K562 (cell line): Measurements from ENCODE around the gene PCDH1. TPM values are rescaled to one million over a fixed set of nuclear protein-coding genes. Genes with fewer than 3 reads are reported as not detected.

Experiments
- DDX20 ChIP-seq: fragments of 450-650 bp; IDR thresholded peaks from 2 replicates; pipeline ENCODE4 v1.6.1; 2016; ENCODE audit warnings: missing genetic modification characterization, low read depth, mild to moderate bottlenecking, missing compliant biosample characterization, moderate library complexity
- HDAC6 ChIP-seq: IDR thresholded peaks from 2 replicates; pipeline ENCODE4 v1.6.1; 2012; ENCODE audit warnings: low read depth, mild to moderate bottlenecking, control low read depth, inconsistent platforms, low read length, moderate library complexity
- MAFK ChIP-seq: IDR thresholded peaks from 2 replicates; pipeline ENCODE4 v1.6.1; 2011; ENCODE audit warnings: low read length, improper control_type of control experiment
- MLX ChIP-seq, 2 experiments: fragments of 450-650 bp in 1 of 2; sonication (generic) in 1 of 2; formaldehyde crosslinking; conservative IDR thresholded peaks; 2 replicates each; pipeline versions ENCODE4 v1.4.0 to v1.8.1; 2020 to 2022; ENCODE audit warnings: mild to moderate bottlenecking in 1 of 2, missing genetic modification reagents in 1 of 2
- REST ChIP-seq, 2 experiments: fragments of 450-650 bp; formaldehyde crosslinking in 1 of 2; IDR thresholded peaks; 2 replicates each; pipeline versions ENCODE4 v1.4.0 to v1.6.1; 2014 to 2020; ENCODE audit warnings: mild to moderate bottlenecking in 2 of 2, borderline replicate concordance in 1 of 2, low read depth in 1 of 2
- SMAD2 ChIP-seq: fragments of 150-350 bp; IDR thresholded peaks from 2 replicates; pipeline ENCODE4 v1.6.1; 2014; ENCODE audit warnings: low read depth, mild to moderate bottlenecking, low read length
- SMARCA5 ChIP-seq: fragments of 450-650 bp; IDR thresholded peaks from 2 replicates; pipeline ENCODE4 v1.6.1; 2016
- TCF7L2 ChIP-seq: fragments of 150-350 bp; IDR thresholded peaks from 2 replicates; pipeline ENCODE4 v1.6.1; 2016; ENCODE audit warnings: low read depth, mild to moderate bottlenecking, low read length, moderate library complexity
- polyA plus RNA-seq, 8 experiments: library from polyadenylated mRNA; depleted of rRNA in 4 of 8; stranded (reverse) in 5 of 8; unstranded in 3 of 8; fragments of >200 nt; fragmentation: Nextera tagmentation in 2 of 8; fragmentation: Illumina TruSeq in 1 of 8; extraction: Ambion mirVana in 2 of 8; extraction: Trizol in 1 of 8; gene quantifications; 2 replicates each; pipeline versions ENCODE4 v1.2.1 to v1.2.3, GENCODE V29; 2011 to 2014; ENCODE audit warnings: inconsistent platforms in 1 of 8, missing spikeins in 1 of 8
- total RNA-seq, 7 experiments: library from RNA; depleted of rRNA in 6 of 7; stranded (reverse); fragments of >200 nt in 6 of 7; fragmentation: Illumina TruSeq in 2 of 7; extraction: Trizol in 2 of 7; gene quantifications; 2 replicates each; pipeline versions ENCODE4 v1.2.1 to v1.2.3, GENCODE V29; 2011 to 2021; ENCODE audit warnings: low replicate concordance in 1 of 7
- TF ChIP-seq, protein P1 (sequence below): sonication (generic); formaldehyde crosslinking; IDR thresholded peaks from 2 replicates; pipeline ENCODE4 v1.8.1; 2023; ENCODE audit warnings: missing genetic modification reagents, mild to moderate bottlenecking, borderline replicate concordance

Gene PCDH1
- total and polyA plus RNA-seq, 9 of the 15 experiments (the other 6 are each of a cell fraction or from before 2014, with no cell fraction given) = 0.11 to 3.6 (median 1.9) TPM; not detected in 1

DNA sequence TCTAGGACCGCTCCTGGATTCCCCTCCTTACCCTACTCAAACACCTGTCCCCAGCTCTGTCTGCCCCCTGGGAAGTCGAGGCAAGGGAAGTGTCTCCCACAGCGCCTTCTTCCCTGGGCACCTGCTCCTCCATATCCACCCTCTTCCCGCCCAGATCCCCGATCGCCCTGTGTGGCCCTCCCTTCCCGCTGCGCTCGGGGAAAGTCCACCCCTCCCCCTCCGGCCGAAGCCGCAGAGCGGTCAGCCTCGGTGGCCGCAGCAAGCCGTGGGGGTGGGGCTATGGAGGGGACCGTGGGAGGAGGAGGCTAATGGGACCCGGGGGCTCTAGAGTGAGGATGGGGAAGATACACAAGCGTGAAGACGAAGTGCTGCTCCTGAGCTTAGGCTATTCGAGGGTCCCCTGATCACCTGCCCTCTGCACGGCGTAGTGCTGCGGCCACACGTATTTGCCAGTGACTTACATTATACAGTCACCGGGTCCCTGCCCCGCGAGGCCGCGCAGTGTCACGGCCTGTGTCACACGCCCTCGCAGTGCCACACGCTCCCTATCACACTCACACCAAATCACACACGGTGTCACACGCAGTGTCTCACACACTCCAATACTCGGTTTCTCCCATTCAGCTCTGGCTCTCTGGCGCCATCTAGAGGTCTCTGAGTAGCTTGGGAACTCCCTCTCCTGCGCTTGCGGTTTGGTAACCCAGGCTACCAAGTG lies 658 bp upstream of the PCDH1 start (continued):
- TF ChIP-seq DDX20 (tag) (no peak), TCF7L2 (no peak), HDAC6 (no peak), MAFK (no peak), REST (IDR thresholded peaks at IDR 0.05; ENCODE audit: borderline replicate concordance) (peak; percentile 88), REST (CRISPR knock-in tag; IDR thresholded peaks at IDR 0.05; ENCODE audit: low read depth) (no peak), SMAD2 (no peak), SMARCA5 (no peak), MLX (CRISPR knock-in tag; conservative IDR thresholded peaks at IDR 0.05) (no peak)
- TF ChIP-seq, protein P1, sequence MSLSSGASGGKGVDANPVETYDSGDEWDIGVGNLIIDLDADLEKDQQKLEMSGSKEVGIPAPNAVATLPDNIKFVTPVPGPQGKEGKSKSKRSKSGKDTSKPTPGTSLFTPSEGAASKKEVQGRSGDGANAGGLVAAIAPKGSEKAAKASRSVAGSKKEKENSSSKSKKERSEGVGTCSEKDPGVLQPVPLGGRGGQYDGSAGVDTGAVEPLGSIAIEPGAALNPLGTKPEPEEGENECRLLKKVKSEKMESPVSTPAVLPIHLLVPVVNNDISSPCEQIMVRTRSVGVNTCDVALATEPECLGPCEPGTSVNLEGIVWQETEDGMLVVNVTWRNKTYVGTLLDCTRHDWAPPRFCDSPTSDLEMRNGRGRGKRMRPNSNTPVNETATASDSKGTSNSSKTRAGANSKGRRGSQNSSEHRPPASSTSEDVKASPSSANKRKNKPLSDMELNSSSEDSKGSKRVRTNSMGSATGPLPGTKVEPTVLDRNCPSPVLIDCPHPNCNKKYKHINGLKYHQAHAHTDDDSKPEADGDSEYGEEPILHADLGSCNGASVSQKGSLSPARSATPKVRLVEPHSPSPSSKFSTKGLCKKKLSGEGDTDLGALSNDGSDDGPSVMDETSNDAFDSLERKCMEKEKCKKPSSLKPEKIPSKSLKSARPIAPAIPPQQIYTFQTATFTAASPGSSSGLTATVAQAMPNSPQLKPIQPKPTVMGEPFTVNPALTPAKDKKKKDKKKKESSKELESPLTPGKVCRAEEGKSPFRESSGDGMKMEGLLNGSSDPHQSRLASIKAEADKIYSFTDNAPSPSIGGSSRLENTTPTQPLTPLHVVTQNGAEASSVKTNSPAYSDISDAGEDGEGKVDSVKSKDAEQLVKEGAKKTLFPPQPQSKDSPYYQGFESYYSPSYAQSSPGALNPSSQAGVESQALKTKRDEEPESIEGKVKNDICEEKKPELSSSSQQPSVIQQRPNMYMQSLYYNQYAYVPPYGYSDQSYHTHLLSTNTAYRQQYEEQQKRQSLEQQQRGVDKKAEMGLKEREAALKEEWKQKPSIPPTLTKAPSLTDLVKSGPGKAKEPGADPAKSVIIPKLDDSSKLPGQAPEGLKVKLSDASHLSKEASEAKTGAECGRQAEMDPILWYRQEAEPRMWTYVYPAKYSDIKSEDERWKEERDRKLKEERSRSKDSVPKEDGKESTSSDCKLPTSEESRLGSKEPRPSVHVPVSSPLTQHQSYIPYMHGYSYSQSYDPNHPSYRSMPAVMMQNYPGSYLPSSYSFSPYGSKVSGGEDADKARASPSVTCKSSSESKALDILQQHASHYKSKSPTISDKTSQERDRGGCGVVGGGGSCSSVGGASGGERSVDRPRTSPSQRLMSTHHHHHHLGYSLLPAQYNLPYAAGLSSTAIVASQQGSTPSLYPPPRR = peak; percentile 33; the same call in 1 of the 2 replicates
